ENCODE measurements around the gene ADGRD2. TPM values are rescaled to one million over a fixed set of nuclear protein-coding genes. Genes with fewer than 3 reads are reported as not detected.

ADGRD2 gene
- polyA plus RNA-seq, 4 donors: 0.07 to 0.35 (median 0.10) TPM; not detected in 1

DNA sequence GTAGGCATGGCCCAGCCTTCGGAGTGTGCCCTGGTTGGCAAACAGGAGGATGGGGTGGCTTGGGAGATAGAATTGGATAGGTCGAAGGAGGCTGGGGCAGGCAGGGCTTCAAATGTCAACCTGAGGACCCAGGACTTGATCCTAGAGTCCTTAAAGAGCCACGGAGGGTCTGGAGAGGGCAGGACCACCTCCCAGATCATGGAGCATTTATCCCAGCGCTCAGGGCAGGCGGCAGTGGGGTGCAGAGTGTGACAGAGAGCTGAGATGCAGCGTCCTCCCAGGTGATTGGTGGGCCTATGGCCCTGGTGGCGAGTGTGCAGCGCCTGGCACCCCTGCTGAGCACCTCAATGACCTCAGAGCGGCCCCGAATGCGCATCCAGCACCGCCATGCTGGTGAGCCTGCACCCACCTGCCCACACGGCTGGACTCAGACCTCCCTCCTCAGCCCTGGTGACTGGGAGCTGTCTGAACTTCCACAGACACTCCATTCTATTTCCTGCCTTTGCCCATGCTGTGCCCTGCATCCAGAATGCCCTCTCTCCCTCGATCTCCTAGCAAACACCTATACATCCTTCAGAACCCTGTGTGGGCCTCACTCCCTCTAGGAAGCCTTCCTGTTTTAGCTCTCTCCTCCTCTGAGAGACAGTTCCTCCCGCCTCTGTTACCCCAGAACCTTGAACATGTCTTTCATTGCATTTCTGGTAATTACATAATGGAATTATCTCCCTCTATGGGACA, 6.3 kb downstream of the ADGRD2 start:
- DNase-seq (ENCODE audit: low read depth in 4 of 4, low spot score in 2 of 4): no peak

DNA sequence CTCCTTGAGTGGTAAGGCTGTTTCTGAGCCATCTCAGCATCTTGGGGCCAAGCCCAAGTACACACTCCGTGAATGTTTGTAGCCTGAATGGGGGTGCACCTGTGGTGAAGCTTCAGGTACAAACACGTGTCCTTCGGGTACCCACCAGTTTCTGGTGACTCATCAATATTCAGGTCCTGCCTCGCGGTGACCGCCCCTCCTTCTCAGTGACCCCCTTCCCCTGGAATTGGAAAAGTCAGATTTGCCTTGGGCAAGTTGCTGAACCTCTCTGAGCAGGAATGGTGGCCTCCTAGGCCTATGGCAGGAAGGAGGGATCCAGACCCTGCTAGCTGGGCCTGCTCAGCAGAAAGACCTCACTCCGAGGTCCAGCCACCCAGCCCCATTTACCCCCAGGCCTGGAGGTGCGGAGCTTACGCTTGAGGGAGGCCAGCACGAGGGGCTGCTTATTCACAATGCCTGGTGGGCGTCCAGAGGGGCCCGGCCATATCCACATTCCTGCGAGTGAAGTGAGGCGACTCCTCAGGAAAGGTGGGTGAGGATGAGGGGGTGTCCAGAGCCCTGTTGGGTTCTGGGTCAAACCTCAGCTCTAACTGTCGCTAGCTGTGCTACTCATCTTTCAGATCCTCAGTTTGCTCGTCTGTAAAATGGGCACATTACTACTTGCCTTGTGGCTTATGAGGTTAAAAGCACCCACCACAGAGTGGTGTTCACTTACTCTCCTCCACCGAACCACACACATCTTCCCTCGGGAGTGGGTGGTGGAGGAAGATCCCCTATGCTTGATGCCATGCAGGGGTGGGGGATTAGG, 7.0 kb downstream of the ADGRD2 start:
- DNase-seq (ENCODE audit: low read depth in 4 of 4, low spot score in 2 of 4): no peak

DNA sequence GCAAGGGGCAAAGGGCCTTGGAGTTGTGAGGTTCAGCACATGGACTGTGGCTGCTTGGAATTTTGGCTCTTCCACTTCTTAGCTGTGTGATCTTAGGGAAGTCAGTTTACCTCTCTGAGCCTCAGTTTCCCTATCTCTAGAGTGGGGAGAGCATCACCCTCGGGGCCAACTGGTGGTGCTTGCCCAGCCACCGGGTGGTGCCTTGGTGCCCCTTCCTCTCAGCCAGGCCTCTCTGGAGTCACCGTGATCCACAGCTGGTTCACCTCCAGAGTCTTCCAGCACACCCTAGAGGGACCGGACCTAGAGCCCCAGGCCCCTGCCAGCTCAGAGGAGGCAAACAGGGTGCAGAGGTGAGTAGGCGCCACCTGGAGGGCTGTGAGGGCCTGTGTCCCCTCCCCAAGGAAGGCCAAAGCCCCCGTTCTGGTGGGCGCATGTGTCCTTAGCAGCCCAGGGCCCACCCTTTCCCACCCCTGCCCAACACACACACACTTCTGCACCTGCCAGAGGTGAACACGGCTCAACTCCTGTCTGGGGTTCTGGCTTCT, 7.7 kb downstream of the ADGRD2 start:
- no peak for DNase-seq (ENCODE audit: low read depth in 4 of 4, low spot score in 2 of 4)

DNA sequence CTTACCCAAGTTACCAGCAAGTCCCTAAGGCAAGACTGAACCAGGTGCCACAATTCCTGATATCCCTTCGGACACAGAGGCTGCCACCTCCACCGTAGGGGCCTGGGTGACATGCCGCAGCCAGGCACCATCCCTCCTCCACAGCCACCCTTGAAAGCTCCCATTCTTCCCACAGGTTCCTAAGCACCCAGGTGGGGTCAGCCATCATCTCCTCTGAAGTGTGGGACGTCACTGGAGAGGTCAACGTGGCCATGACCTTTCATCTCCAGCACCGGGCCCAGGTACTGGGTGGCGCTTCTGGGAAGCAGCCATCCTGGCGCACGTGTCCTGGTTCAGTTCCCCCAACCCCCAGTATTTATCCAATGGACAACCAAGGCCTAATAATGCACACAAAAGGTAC, 8.2 kb downstream of the ADGRD2 start:
- DNase-seq (ENCODE audit: low read depth in 4 of 4, low spot score in 2 of 4): no peak

DNA sequence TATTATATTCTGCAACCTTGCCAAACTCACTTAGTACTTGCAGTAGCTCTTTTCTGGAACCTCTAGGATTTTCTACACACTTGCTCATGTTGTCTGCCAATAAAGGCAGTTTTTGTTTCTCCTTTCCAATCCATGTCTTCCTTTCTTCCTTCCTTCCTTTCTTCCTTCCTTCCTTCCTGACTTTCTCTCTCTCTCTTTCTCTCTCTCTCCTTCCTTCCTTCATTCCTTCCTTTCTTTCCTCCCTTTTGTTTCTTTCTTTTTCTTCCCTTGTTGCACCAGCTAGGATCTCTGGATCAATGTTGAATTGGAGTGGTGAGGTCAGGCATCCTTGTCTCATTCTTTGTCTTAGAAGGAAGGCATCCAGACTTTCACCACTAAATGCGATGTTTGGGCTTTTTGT, 12.5 kb downstream of the ADGRD2 start:
- DNase-seq (ENCODE audit: low read depth in 4 of 4, low spot score in 2 of 4): no peak

DNA sequence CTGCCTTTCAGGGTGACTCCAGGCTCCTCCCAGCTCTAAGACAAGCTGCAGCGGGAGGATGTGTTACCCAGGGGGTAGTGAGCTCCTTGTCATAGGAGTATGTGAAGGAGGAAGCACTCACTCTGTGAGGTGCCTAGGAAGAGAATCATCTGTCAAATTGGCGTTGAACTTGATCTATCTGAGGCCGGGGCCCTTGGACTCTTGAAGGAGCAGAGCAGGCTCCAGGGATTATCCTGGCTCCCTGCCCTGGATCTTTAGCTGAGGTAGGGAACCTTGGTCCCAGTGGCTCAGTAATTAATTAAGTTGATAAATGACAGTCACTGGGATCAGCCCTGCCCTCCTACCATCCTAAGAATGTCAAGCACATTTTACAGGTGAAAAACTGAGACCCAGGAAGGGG, 15.5 kb downstream of the ADGRD2 start:
- DNase-seq (ENCODE audit: low read depth in 4 of 4, low spot score in 2 of 4): no peak

DNA sequence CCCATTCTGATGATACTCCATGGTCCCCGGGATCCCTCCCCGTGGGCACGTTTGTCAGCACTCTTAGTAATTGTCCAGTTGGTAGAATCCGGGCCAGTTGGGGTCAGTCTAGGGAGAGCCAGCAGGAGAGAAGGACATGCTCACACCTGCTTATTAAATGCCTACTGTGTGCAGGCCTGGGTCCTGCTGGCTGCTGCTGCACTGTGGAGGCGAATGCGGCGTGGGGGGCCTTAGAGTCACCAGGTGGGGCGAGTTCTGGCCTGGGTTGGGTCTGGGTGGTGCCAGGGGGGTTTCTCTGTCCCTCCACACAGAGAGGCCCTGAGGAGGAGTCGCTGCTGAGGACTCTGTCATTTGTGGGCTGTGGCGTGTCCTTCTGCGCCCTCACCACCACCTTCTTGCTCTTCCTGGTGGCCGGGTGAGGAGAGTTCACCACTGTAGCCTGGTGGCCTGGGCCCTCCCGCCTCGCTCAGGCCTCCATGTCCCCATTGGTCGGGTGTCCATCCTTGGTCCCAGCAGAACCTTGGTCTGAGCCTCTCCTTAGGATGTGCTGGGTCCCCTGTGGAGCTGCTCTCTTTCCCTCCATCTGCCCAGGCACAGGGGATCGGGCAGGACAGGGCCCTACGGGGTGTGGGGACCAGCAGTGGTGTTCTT, 17.3 kb downstream of the ADGRD2 start:
- no peak for DNase-seq (ENCODE audit: low read depth in 4 of 4, low spot score in 2 of 4)

DNA sequence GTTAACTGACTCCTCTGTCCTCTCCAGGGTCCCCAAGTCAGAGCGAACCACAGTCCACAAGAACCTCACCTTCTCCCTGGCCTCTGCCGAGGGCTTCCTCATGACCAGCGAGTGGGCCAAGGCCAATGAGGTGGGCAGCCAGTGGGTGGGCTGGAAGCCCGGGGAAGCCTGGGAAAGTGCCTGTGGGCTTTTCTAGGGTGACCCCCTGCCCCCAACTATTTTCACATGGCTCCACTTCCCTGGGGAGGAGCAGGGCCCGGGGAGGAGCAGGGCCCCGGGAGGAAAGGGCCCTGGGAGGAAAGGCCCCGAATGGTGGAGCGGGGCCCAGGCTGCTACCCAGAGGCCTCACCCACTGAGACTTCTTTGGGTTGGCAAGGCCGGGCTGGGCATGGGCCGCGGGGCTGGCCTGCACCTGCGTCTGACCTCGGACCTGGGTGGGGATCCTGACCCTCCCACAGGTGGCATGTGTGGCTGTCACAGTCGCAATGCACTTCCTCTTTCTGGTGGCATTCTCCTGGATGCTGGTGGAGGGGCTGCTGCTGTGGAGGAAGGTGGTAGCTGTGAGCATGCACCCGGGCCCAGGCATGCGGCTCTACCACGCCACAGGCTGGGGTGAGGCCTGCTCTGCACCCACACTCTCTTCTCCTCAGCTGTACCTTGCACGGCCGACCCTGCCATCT, 17.9 kb downstream of the ADGRD2 start:
- DNase-seq (ENCODE audit: low read depth in 4 of 4, low spot score in 2 of 4): no peak

DNA sequence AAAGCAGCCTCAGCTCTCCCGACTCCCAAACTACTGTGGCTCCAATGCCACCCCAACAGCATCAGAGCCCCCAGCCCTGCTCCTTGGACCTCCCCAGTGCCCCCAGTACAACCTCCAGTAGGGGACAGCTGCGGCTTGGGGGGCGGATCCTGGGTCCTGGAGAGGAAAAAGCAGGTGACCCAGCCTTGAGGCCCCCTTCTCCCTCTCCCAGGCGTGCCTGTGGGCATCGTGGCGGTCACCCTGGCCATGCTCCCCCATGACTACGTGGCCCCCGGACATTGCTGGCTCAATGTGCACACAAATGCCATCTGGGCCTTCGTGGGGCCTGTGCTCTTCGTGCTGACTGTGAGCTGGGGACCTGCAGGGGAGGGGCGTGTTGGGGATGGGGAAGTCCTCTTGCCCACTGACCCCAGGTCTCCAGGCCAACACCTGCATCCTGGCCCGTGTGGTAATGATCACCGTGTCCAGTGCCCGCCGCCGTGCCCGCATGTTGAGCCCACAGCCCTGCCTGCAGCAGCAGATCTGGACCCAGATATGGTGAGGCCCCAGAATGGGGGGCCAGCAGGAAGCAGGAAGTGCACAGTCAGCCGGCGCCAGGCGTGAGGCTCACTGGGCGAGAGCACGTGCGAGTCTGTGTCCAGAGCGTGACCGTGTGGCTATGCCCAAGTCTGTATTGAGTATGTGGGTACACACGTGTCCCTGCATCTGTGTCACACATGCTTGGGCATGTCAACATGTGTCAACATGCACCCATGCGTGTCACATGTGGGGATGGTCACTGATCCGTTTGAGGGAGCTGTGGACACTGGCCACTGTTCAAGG, 19.0 kb downstream of the ADGRD2 start:
- no peak for DNase-seq (ENCODE audit: low read depth in 4 of 4, low spot score in 2 of 4)

DNA sequence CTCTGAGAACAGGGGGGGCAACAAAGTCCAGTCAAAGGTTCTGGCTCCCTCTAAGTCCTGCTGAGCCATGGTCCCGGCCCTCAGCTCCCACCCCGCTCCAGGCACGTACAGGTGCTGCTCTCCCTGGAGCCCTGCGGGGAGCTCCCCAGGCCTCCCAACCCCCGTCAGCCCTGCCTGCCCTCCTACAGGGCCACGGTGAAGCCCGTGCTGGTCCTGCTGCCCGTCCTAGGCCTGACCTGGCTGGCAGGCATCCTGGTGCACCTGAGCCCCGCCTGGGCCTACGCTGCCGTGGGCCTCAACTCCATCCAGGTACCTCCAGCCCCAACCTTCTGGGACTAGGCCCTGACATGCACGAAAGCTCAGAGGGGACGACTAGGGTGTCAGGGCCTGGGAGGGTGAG, 20.1 kb downstream of the ADGRD2 start:
- no peak for DNase-seq (ENCODE audit: low read depth in 4 of 4, low spot score in 2 of 4)

DNA sequence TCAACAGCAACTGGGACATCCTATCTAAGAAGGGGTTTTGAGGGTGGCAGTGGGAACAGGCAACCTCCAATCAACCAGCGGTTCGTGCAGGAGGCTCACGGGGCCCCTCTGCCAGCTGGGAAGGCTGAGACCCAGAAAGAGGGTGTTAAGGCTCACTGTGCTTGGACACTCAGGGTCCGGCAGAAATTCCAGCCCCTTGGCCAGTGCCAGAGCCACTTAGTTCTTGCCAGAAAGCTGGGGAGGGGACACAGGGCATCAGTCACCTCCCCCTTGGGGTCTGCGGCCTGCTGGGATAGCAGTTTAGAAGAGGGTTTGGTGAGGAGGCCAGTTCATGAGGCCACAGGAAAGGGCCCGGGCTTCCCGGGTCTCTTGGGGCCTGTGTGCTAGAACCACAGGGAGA, 20.5 kb downstream of the ADGRD2 start:
- DNase-seq (ENCODE audit: low read depth in 4 of 4, low spot score in 2 of 4): no peak

DNA sequence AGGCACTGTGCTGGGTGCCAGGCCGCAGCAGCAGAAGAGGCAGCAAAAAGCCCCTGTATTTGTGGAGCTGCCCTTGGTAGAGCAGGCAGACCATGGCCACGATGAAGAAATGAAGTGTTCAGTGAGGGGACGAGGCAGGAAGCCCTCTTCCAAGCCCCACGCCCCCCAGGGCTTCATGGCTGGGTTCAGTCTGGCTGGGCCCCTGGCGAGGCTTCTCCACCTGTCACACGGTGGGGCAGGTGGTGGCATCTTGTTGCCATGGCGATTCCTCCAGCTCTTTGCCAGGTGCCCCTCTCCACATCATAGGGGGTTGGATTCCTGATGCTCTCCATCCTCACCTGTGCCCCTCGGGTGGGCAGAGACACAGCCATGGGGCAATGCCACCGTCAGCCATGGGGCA, 21.5 kb downstream of the ADGRD2 start:
- DNase-seq (ENCODE audit: low read depth in 4 of 4, low spot score in 2 of 4): no peak

DNA sequence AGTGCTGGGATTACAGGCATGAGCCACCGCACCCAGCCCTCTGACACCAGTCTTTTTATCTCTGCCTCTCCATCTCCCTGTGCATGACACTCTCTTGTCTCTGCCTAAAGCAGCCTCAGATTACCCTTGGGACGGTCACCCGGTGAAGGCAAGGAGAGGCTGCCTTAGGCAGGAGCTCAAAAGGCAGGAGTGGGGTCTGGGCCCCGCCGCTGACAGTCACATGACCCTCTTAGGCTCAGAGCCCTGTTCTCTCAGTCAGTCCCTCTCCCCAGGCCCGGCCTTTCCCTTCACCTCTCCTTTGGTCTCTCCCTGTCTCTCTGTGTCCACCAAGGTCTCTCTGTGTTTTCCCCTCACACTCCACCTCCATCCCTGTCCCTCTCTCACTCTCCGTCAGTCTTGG, 22.5 kb downstream of the ADGRD2 start:
- no peak for DNase-seq (ENCODE audit: low read depth in 4 of 4, low spot score in 2 of 4)

DNA sequence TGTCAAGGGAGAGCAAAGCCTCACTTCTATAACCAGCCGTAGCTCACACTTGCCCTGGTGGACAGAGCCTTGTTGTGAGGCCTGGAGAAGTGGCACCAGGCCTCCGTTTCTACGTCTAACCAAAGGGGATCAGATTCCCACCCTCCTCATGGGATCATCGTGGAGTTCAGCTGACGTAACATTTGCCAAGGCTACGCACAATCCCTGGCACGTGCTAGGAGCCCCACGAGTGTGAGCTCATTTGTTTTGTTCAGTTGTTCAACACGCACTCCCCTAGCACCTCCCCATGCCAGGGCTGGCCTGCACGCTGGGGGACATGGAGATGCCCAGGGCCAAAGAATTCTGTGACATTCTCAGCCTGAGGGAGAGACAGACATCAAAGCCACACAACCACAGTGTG, 23.1 kb downstream of the ADGRD2 start:
- DNase-seq (ENCODE audit: low read depth in 4 of 4, low spot score in 2 of 4): no peak

DNA sequence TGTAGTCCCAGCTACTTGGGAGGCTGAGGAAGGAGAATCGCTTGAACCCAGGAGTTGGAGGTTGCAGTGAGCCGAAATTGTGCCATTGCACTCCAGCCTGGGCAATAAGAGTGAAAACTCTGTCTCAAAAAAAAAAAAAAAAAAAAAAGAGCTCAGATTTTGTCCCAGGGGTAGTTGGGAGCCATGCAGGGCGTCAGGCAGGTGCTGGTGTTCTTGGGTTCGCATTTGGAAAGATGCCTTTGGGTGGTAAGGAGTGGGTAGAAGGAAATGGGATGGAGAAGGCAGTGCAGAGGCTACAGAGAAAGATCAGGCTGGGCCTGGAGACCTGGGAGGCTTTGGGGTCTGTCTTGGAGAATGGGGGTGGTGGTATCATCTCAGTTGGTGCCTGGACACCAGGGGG, 23.9 kb downstream of the ADGRD2 start:
- no peak for DNase-seq (ENCODE audit: low read depth in 4 of 4, low spot score in 2 of 4)

DNA sequence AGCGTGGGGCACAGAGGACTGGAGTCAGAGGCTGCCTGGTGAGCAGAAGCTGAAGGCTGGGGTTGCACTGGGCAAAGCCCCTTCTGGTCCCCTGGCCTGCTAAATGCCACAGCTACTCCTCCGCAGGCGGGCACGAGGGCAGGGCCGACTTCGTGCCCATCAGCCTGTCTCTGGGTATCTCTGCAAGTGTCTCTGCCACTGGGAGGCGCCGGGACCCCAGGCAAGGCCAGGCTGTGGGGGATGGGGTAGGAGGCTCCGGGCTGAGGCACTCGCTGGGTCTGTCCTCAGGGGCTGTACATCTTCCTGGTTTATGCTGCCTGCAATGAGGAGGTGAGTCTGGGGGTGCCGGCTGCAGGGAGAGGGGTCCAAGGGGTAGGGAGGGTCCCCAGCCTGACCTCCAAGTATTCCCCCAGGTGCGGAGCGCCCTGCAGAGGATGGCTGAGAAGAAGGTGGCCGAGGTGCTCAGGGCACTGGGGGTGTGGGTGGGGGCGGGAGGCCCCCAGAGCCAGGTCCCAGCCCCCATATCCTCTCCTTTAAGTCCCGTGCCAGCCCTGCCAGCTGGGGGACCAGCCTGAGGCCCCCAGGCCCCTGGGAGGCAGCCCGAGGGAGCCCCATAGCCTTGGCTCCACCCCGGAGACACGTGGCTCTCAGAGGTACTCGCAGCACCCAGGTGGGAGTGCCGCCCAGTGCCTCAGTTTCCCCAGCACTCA, 25.1 kb downstream of the ADGRD2 start:
- no peak for DNase-seq (ENCODE audit: low read depth in 4 of 4, low spot score in 2 of 4)

DNA sequence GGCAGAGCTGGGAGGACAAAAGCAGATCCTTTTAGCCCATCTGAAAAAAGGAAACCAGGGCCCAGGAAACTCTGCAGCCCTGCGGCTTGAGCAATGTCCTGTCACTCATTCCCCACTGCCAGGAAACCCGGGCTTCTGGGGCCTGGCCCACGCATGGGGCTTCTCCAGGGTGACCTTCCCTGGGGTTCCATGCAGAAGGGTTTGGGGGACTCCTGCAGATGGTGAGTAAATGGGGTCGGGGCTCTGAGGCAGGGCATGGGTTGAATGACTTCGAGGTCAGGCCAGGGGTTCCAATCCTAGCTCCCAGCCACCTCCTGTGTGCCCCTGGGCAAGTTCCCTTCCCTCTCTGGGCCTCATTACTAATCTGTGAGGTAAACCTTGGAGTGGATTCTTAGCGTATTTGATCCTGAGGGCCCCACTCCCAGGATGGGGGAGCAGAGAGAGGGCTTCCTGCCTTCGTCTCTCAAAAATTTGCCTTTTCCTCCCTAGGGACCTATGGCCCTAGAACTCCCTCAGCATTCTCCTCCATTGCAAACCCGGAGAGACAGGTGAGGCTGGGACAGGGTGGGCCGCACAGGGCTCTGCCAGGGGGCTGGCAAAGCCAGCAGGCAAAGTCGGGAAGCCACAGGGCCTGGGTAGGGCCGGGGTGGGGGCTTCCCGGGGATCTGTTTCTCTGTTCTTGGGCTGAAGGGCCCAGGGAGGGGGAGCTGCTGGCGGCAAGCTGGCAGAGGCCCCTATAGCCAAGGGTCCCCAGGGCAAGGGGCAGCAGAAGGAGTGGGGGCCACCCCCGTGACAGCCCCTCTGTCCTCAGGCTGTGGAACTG, 25.8 kb downstream of the ADGRD2 start:
- DNase-seq (ENCODE audit: low read depth in 4 of 4, low spot score in 2 of 4): no peak

DNA sequence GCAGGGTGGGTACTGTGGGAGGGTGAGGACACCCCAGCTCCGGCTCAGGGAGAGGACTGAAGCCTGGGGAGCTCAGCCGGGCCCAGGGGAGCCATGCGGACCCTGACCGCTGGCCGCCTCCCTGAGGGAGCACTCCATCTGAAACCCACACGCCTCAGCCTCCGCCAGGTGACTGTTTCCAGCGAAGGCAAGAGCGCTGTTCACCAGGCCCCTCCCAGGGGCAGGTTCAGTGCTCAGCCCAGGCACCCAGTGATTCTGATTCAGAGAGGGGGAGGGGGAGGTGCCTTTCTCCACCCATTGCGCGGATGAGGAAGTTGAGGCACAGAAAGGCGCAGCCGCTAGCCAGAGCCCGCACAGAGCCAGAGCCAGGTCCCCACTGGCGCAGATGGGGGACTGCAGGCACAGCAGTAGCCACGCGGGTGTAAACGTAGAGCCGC, 27.0 kb downstream of the ADGRD2 start:
- DNase-seq (ENCODE audit: low read depth in 4 of 4, low spot score in 2 of 4): no peak

All from left renal cortex interstitium (tissue), 4 donors.